DOHH2 (cell line): ENCODE results near the gene TMEM182.

Experiments used
- H3F3A ChIP-seq: fragments of 200-600 bp; sonication (generic), shearing (Covaris generic); 2 replicates; pipeline ENCODE4 v1.6.0; 2016; ENCODE audit warnings: antibody characterized with exemption, mild to moderate bottlenecking; ENCODE audit not compliant: control insufficient read depth, insufficient read depth
- H3K27ac ChIP-seq: fragments of 200-600 bp; sonication (generic); 2 replicates; pipeline ENCODE4 v1.5.1; 2014; ENCODE audit warnings: low read depth, mild to moderate bottlenecking, low read length, moderate library complexity
- H3K27me3 ChIP-seq: fragments of 200-600 bp; sonication (generic); 2 replicates; pipeline ENCODE4 v1.6.1; 2014; ENCODE audit warnings: mild to moderate bottlenecking, low read length, mixed read lengths; ENCODE audit not compliant: control insufficient read depth
- H3K36me3 ChIP-seq: fragments of 200-600 bp; sonication (generic); 2 replicates; pipeline ENCODE4 v1.6.1; 2014; ENCODE audit warnings: mild to moderate bottlenecking, low read length, moderate library complexity, mixed read lengths; ENCODE audit not compliant: control insufficient read depth
- H3K4me1 ChIP-seq: fragments of 200-600 bp; sonication (generic); 2 replicates; pipeline ENCODE4 v1.6.1; 2014; ENCODE audit warnings: mild to moderate bottlenecking, low read length, mixed read lengths; ENCODE audit not compliant: control insufficient read depth
- H3K4me2 ChIP-seq: fragments of 200-600 bp; sonication (generic); 2 replicates; pipeline ENCODE4 v1.6.0; 2014; ENCODE audit warnings: mild to moderate bottlenecking, low read length, moderate library complexity
- H3K4me3 ChIP-seq: fragments of 200-600 bp; sonication (generic); 2 replicates; pipeline ENCODE4 v1.5.1; 2014; ENCODE audit warnings: mild to moderate bottlenecking, low read length, mixed read lengths
- H3K79me2 ChIP-seq: fragments of 200-600 bp; sonication (generic); 2 replicates; pipeline ENCODE4 v1.6.1; 2014; ENCODE audit warnings: mild to moderate bottlenecking, low read length, mixed read lengths; ENCODE audit not compliant: control insufficient read depth
- H3K9me2 ChIP-seq: fragments of 200-600 bp; sonication (generic); replicated peaks from 2 replicates; pipeline ENCODE4 v1.6.1; 2014; ENCODE audit warnings: mild to moderate bottlenecking, low read length, mixed read lengths; ENCODE audit not compliant: control insufficient read depth
- H3K9me3 ChIP-seq: fragments of 200-600 bp; sonication (generic); 2 replicates; pipeline ENCODE4 v1.6.1; 2014; ENCODE audit warnings: antibody characterized with exemption, low read length, mixed read lengths; ENCODE audit not compliant: control insufficient read depth, insufficient read depth
- H4K20me1 ChIP-seq: fragments of 200-600 bp; sonication (generic); 2 replicates; pipeline ENCODE4 v1.6.0; 2014; ENCODE audit warnings: low read depth, mild to moderate bottlenecking, antibody characterized with exemption, low read length, moderate library complexity; ENCODE audit not compliant: control insufficient read depth, insufficient read depth
- EZH2phosphoT487 ChIP-seq: fragments of 200-600 bp; sonication (generic); IDR thresholded peaks from 2 replicates; pipeline ENCODE4 v1.6.1; 2017; ENCODE audit warnings: borderline replicate concordance, mild to moderate bottlenecking, antibody characterized with exemption, low read length, moderate library complexity, mixed read lengths
- TF ChIP-seq, protein P1 (sequence below): fragments of 200-600 bp; sonication (generic); IDR thresholded peaks from one replicate; pipeline ENCODE4 v1.5.1; 2014; ENCODE audit warnings: antibody characterized with exemption, mild to moderate bottlenecking, low read depth, low read length; ENCODE audit not compliant: poor library complexity, severe bottlenecking

TMEM182 gene

GRCh38 chr2:102773149-102773705 lies 11.4 kb downstream of the TMEM182 start:
- Histone ChIP-seq H3K79me2 (no peaks in the 10 kb centered on the region), H3K4me1 (no peaks in the 10 kb centered on the region), H3F3A (no peaks in the 10 kb centered on the region)

DNA sequence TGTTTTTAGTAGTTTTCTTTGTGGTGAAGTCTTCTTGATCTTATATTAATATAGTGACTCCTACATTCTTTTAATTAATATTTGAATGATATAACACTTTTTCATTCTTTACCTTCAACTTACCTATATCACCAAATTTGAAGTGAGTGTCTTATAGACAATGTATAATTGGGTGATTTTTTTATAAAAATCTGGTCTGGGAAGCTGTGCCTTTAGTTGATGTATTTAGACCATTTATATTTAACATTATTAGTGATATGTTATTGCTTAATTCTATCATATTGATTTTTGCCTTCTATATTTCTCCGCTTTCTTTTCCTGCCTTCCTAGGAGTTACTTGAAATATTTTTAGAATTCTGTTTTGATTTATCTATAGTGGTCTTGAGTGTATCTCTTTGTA lies 16.4 kb downstream of the TMEM182 start:
- H3K4me1 ChIP-seq: no peaks in the 10 kb centered on the region
- H3K27ac ChIP-seq: no peak overlapping the region
- H3K27me3 ChIP-seq: no peaks in the 10 kb centered on the region
- H3K79me2 ChIP-seq: no peaks in the 10 kb centered on the region
- no peak overlapping the region for H3K4me2 ChIP-seq
- no peaks in the 10 kb centered on the region for H3F3A ChIP-seq
- no peaks in the 10 kb centered on the region for H3K9me2 ChIP-seq
- TF ChIP-seq, protein P1, sequence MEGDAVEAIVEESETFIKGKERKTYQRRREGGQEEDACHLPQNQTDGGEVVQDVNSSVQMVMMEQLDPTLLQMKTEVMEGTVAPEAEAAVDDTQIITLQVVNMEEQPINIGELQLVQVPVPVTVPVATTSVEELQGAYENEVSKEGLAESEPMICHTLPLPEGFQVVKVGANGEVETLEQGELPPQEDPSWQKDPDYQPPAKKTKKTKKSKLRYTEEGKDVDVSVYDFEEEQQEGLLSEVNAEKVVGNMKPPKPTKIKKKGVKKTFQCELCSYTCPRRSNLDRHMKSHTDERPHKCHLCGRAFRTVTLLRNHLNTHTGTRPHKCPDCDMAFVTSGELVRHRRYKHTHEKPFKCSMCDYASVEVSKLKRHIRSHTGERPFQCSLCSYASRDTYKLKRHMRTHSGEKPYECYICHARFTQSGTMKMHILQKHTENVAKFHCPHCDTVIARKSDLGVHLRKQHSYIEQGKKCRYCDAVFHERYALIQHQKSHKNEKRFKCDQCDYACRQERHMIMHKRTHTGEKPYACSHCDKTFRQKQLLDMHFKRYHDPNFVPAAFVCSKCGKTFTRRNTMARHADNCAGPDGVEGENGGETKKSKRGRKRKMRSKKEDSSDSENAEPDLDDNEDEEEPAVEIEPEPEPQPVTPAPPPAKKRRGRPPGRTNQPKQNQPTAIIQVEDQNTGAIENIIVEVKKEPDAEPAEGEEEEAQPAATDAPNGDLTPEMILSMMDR: no peak
- no peak for TF ChIP-seq EZH2phosphoT487
- no peak overlapping the region for H3K4me3 ChIP-seq
- H3K9me3 ChIP-seq: no peaks in the 10 kb centered on the region
- no peaks in the 10 kb centered on the region for H3K36me3 ChIP-seq
- no peaks in the 10 kb centered on the region for H4K20me1 ChIP-seq

More at GRCh38 chr2:102773149-102773705, 11.4 kb downstream of the TMEM182 start:
- H3K9me2 ChIP-seq: no peaks in the 10 kb centered on the region
- H3K9me3 ChIP-seq: no peaks in the 10 kb centered on the region
- no peaks in the 10 kb centered on the region for H4K20me1 ChIP-seq
- H3K4me2 ChIP-seq: no peak overlapping the region
- H3K27ac ChIP-seq: no peak overlapping the region
- H3K27me3 ChIP-seq: no peaks in the 10 kb centered on the region
- no peaks in the 10 kb centered on the region for H3K36me3 ChIP-seq
- H3K4me3 ChIP-seq: no peak overlapping the region
- TF ChIP-seq EZH2phosphoT487: no peak
- TF ChIP-seq, protein P1: no peak

DNA sequence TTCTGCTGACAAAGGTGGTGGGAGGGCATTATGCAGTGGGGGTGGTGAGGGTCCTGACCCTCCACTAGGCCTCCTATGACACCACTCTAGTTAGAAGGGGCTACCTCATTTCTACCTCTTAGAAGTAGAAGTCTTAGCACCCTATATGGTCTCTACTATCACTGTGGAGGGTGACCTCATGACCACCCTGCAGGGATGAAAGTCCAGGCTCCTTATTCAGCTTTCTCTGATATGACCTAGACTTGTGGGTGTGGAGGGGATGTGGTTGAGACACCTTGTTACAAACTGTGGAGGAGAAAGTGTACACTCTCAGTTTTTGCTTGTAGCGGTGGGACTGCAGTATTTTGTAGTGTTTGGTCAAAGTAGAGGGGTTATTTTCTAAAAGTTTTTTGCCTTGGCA lies 18.6 kb downstream of the TMEM182 start:
- no peak for TF ChIP-seq EZH2phosphoT487
- TF ChIP-seq, protein P1: no peak
- H3K9me2 ChIP-seq: no peaks in the 10 kb centered on the region

More for the DNA sequence above, 18.6 kb downstream of the TMEM182 start:
- Histone ChIP-seq H4K20me1 (no peaks in the 10 kb centered on the region), H3K4me2 (no peak overlapping the region), H3K27me3 (no peaks in the 10 kb centered on the region), H3F3A (no peaks in the 10 kb centered on the region), H3K4me1 (no peaks in the 10 kb centered on the region), H3K36me3 (no peaks in the 10 kb centered on the region), H3K9me3 (no peaks in the 10 kb centered on the region), H3K27ac (no peak overlapping the region), H3K79me2 (no peaks in the 10 kb centered on the region), H3K4me3 (no peak overlapping the region)
